LNCAP (cell line): ENCODE data around the gene KIFC3.

Experiments used
- CTCF ChIP-seq: fragments of 450-650 bp; IDR thresholded peaks from 2 replicates; pipeline ENCODE4 v1.5.1; 2017; ENCODE audit warnings: mild to moderate bottlenecking

Gene KIFC3

GRCh38 chr16:57773655-57774295, 28.5 kb downstream of the KIFC3 start:
- no peak for TF ChIP-seq CTCF

- TF ChIP-seq CTCF, result no peak
Measured at GRCh38 chr16:57773019-57773418, 29.3 kb downstream of the KIFC3 start.

GRCh38 chr16:57771141-57771785, 31.0 kb downstream of the KIFC3 start:
- no peak for TF ChIP-seq CTCF

- no peak for TF ChIP-seq CTCF
Measured at GRCh38 chr16:57770361-57770760, 31.9 kb downstream of the KIFC3 start.

- TF ChIP-seq CTCF, result no peak
Measured at GRCh38 chr16:57769541-57770145, 32.6 kb downstream of the KIFC3 start.

- TF ChIP-seq CTCF, result no peak
Measured at GRCh38 chr16:57766714-57767348, 35.5 kb downstream of the KIFC3 start.

GRCh38 chr16:57765160-57765728, 37.0 kb downstream of the KIFC3 start:
- TF ChIP-seq CTCF, result no peak
